T-cell (primary cell): ENCODE data around the gene LRG1. TPM values are rescaled to one million over a fixed set of nuclear protein-coding genes. Genes with fewer than 3 reads are reported as not detected.
"Not testable (repeated sequence)": the region's sequence is repeated elsewhere in the genome, so short reads cannot be mapped to it uniquely, and the experiment has no call there.

Experiments used
- ATAC-seq, 4 experiments: fragments of 200-7000 bp in 3 of 4; fragments of 150-1000 bp in 1 of 4; cut with Tn5 transposase; replicated peaks in 1 of 4; 1 replicate in 3 of 4; 2 replicates in 1 of 4; pipeline ENCODE4 v1.10.0; 2021; ENCODE audit warnings: moderate library complexity in 3 of 4, mild to moderate bottlenecking in 2 of 4, moderate number of reproducible peaks in 1 of 4
- CTCF ChIA-PET, 2 donors: fragments of 300-600 bp; sonication (Branson Sonifier 250); formaldehyde crosslinking; loops; one replicate each; lab custom pipeline; 2022; ENCODE audit warnings: antibody characterized with exemption in 2 of 2; lab: Charles Lee
- POLR2A ChIA-PET, 2 donors: fragments of 300-600 bp; sonication (Branson Sonifier 250); formaldehyde crosslinking; loops; one replicate each; lab custom pipeline; 2022; ENCODE audit warnings: antibody characterized with exemption in 2 of 2; lab: Charles Lee
- DNase-seq, 35 experiments: peaks; one replicate each; pipeline versions ENCODE4 v3.0.0 to v3.0.0-alpha.2; 2013 to 2023
- H3K27ac ChIP-seq: one replicate; pipeline ENCODE4 v1.5.1; 2013; ENCODE audit warnings: low read length
- H3K27me3 ChIP-seq, 2 experiments: replicated peaks in 1 of 2; 1 replicate in 1 of 2; 2 replicates in 1 of 2; pipeline versions ENCODE4 v1.6.1 to v1.7.0; 2013; ENCODE audit warnings: low read length in 1 of 2, mixed read lengths in 1 of 2; ENCODE audit not compliant: control insufficient read depth in 2 of 2, insufficient read depth in 2 of 2; ENCODE audit errors: extremely low read depth in 1 of 2
- H3K36me3 ChIP-seq, 2 donors: 1 replicate in 1 of 2; 2 replicates in 1 of 2; pipeline versions ENCODE4 v1.6.1 to v1.7.0; 2013; ENCODE audit warnings: low read length in 1 of 2; ENCODE audit not compliant: control insufficient read depth in 2 of 2, insufficient read depth in 1 of 2; ENCODE audit errors: extremely low read depth in 1 of 2
- H3K4me1 ChIP-seq, 2 experiments: 1 replicate in 1 of 2; 2 replicates in 1 of 2; pipeline versions ENCODE4 v1.6.1 to v1.7.0; 2013; ENCODE audit warnings: low read length in 2 of 2, mixed read lengths in 1 of 2; ENCODE audit not compliant: insufficient read depth in 2 of 2, control insufficient read depth in 1 of 2; ENCODE audit errors: extremely low read depth in 1 of 2
- H3K4me3 ChIP-seq, 2 donors: 1 replicate in 1 of 2; 2 replicates in 1 of 2; pipeline versions ENCODE4 v1.5.1 to v1.7.0; 2013; ENCODE audit warnings: mild to moderate bottlenecking in 2 of 2, low read length in 1 of 2, moderate library complexity in 1 of 2; ENCODE audit not compliant: control insufficient read depth in 1 of 2; ENCODE audit errors: extremely low read depth in 1 of 2
- H3K9me3 ChIP-seq: 2 replicates; pipeline ENCODE4 v1.7.0; 2013
- H3K27ac Mint-ChIP-seq, 2 donors: one replicate each; pipeline ENCODE4 v1.8.0; 2020 to 2021; ENCODE audit warnings: mild to moderate bottlenecking in 2 of 2, mixed read lengths in 2 of 2
- H3K27me3 Mint-ChIP-seq, 2 donors: one replicate each; pipeline ENCODE4 v1.8.0; 2021 to 2022; ENCODE audit warnings: mixed read lengths in 2 of 2
- H3K36me3 Mint-ChIP-seq: one replicate; pipeline ENCODE4 v1.8.0; 2021; ENCODE audit warnings: mixed read lengths
- H3K4me1 Mint-ChIP-seq, 3 donors: one replicate each; pipeline ENCODE4 v1.8.0; 2020 to 2022; ENCODE audit warnings: mixed read lengths in 3 of 3, mild to moderate bottlenecking in 1 of 3
- H3K4me3 Mint-ChIP-seq, 3 donors: one replicate each; pipeline ENCODE4 v1.8.0; 2020 to 2022; ENCODE audit warnings: mild to moderate bottlenecking in 3 of 3, mixed read lengths in 3 of 3, moderate library complexity in 3 of 3
- H3K9me3 Mint-ChIP-seq, 3 donors: one replicate each; pipeline ENCODE4 v1.8.0; 2020 to 2022; ENCODE audit warnings: mixed read lengths in 3 of 3
- WGBS: methylation state at CpG from one replicate; pipeline ENCODE4 v1.1.5; 2013; ENCODE audit warnings: missing lambda C conversion rate; ENCODE audit not compliant: insufficient coverage; 5-methylcytosine and 5-hydroxymethylcytosine counted together
- total RNA-seq, 35 experiments: library from RNA in 6 of 35; stranded (reverse) in 6 of 35; fragments of 120-200 nt in 1 of 35; gene quantifications; one replicate each; pipeline versions ENCODE4 v1.2.1 to v1.2.4 and lab custom pipeline; 2013 to 2026

Gene LRG1
- total RNA-seq, 5 donors from 2014 or later (not counting 1 experiment from before 2014, with no cell fraction given) = 0.13 to 0.32 (median 0.19) TPM; not detected in 2

DNA sequence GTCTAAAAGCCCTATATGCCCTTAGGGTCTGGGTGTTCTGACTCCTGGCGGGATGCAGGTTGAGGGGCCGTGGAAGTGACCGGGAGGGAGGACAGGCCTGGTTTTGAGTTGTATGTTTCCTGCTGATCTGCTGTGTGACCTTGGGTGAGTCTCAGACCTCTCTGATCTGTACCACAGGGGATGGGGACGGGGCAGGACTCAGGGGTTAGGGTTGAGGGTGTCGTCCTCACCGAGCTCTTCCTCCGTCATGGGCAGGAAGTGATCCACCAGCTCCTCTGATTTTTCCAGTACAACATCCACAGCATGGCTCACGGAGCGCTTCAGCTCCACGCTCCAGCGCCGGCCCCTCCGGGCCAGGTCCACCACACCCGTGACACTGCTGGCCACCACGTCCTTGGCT lies 11.0 kb downstream of the LRG1 start:
- H3K4me3 Mint-ChIP-seq = no peak overlapping the region

DNA sequence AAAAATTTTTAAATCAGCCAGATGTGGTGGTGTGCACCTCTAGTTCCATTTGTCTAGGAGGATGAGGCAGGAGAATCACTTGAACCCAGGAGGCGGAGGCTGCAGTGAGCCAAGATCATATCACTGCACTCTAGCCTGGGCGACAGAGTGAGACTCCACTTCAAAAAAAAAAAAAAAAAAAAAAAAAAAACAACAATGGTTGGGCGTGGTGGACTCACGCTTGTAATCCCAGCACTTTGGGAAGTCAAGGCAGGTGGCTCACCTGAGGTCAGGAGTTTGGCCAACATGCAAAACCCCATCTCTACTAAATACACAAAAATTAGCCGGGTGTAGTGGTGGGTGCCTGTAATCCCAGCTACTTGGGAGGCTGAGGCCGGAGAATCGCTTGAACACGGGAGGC lies 12.5 kb downstream of the LRG1 start:
- H3K4me1 ChIP-seq, H3K36me3 ChIP-seq, H3K36me3 Mint-ChIP-seq, H3K27ac ChIP-seq, H3K9me3 Mint-ChIP-seq, H3K4me1 Mint-ChIP-seq, POLR2A ChIA-PET, H3K27ac Mint-ChIP-seq, DNase-seq, ATAC-seq, H3K4me3 ChIP-seq, H3K9me3 ChIP-seq, H3K27me3 Mint-ChIP-seq, CTCF ChIA-PET, H3K4me3 Mint-ChIP-seq: not testable (repeated sequence)
- WGBS = 93% methylated on average over 2 of the region's 8 CpGs
- H3K27me3 ChIP-seq = peaks cover 2 to 15% of the 10 kb centered on the region in 2 experiments

More for the DNA sequence above, 11.0 kb downstream of the LRG1 start:
- Histone ChIP-seq H3K9me3 (no peaks in the 10 kb centered on the region), H3K4me3 (no peak overlapping the region), H3K36me3 (no peaks in the 10 kb centered on the region), H3K27me3 (peaks cover 2 to 11% of the 10 kb centered on the region in 2 experiments), H3K4me1 (no peaks in the 10 kb centered on the region), H3K27ac (no peak overlapping the region)
- H3K27me3 Mint-ChIP-seq = peaks cover 0 to 2% of the 10 kb centered on the region in 2 donors
- H3K27ac Mint-ChIP-seq = no peak overlapping the region
- no peaks in the 10 kb centered on the region for H3K36me3 Mint-ChIP-seq
- ChIA-PET POLR2A (no interaction called here), CTCF (no interaction called here)
- ATAC-seq (no peak), DNase-seq (no peak)
- H3K9me3 Mint-ChIP-seq = no peaks in the 10 kb centered on the region
- 90% methylated on average over 11 of the region's 15 CpGs for WGBS
- H3K4me1 Mint-ChIP-seq = peaks cover 0 to 6% (median 0%) of the 10 kb centered on the region in 3 donors

DNA sequence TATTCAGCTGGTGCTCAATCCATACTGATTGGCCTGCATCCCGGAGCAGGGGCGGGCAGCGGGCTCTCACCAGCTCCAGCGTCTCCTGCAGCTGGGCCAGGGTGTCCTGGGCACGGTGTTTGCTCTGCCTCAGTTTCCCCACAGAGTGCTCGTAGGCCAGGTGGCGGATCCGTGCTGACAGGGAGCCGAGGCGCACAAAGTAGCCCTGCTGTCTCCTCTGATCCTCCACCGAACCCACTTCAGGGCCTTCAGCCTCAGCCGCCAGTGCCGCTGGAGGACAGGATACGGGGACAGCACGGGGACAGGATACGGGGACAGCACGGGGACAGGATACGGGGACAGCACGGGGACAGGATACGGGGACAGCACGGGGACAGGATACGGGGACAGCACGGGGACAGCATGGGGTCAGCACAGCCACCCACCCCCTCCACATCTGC lies 14.3 kb downstream of the LRG1 start:
- CTCF ChIA-PET = interaction anchor here in 1 of 2 donors (0.8 to 0.9 kb wide), 2 partner anchors 54 to 259 kb away, joined by 3 read pairs; partner anchors contain the start of gene HDGFL2
- H3K9me3 Mint-ChIP-seq = no peaks in the 10 kb centered on the region
- 92% methylated on average over 17 of the region's 23 CpGs for WGBS

DNA sequence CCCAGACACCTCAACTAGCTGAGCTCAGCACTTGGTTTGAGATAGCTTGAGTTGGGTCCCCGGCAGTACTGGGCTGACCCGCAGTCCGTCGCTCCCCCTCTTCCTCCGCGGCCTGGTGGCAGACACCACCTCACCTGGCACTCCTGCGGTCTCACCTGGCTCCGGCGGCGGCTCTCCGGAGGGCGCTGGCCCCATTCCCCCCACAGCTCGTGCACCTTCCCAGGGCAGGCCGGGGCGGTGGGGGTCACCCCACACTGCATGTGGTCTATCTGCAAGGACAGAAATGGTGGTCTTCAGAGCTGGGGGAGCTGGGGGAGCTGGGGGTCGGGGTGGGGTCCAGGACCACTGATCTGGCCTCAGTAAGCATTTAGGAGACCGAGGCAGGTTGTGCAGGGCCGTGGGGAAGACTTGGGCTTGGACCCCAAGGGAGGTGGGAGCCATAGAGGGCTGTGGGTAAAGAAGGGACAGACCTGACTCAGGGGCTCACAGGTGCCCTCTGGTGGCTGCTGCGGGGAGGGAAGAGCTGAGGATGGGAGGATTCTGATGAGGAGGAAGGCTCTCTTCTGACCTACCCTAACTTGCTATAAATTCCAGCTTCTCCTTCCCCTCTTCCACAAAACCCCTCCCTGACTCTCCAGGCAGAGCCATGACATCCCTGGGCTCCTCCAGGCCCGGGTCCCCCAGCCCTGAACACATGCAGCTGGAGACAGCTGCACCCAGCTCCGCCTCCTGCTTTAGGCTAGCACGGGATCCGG lies 14.9 kb downstream of the LRG1 start:
- Mint-ChIP-seq H3K27me3 (peaks cover 0 to 4% of the 10 kb centered on the region in 2 donors), H3K36me3 (no peaks in the 10 kb centered on the region), H3K4me3 (no peak overlapping the region), H3K9me3 (no peaks in the 10 kb centered on the region), H3K4me1 (peaks cover 0 to 6% (median 0%) of the 10 kb centered on the region in 3 donors), H3K27ac (no peak overlapping the region)
- ChIA-PET POLR2A (no interaction called here), CTCF (interaction anchor here (0.6 to 0.9 kb wide), 4 partner anchors 53 to 293 kb away, joined by 3 to 9 read pairs (median 4); partner anchors contain the start of gene HDGFL2 (in 1 of the 2))
- no peak overlapping the region for H3K4me3 ChIP-seq
- DNase-seq (peak in 33 of 35 experiments; percentile 30 to 73 (median 56)), ATAC-seq (peak; percentile 53 to 72 (median 62))
- H3K27ac ChIP-seq = no peak overlapping the region
- WGBS = 74% methylated on average over 18 of the region's 23 CpGs
- H3K9me3 ChIP-seq = no peaks in the 10 kb centered on the region
- no peaks in the 10 kb centered on the region for H3K4me1 ChIP-seq
- no peaks in the 10 kb centered on the region for H3K36me3 ChIP-seq
- H3K27me3 ChIP-seq = peaks cover 0 to 20% of the 10 kb centered on the region in 2 experiments

More for the DNA sequence above, 14.3 kb downstream of the LRG1 start:
- no peak overlapping the region for H3K4me3 ChIP-seq
- no peaks in the 10 kb centered on the region for H3K36me3 Mint-ChIP-seq
- H3K9me3 ChIP-seq = no peaks in the 10 kb centered on the region
- H3K27ac Mint-ChIP-seq = no peak overlapping the region
- H3K27ac ChIP-seq = no peak overlapping the region
- no peak overlapping the region for H3K4me3 Mint-ChIP-seq
- no peak for ATAC-seq
- no peaks in the 10 kb centered on the region for H3K36me3 ChIP-seq
- POLR2A ChIA-PET = no interaction called here
- peaks cover 0 to 6% (median 0%) of the 10 kb centered on the region in 3 donors for H3K4me1 Mint-ChIP-seq
- H3K4me1 ChIP-seq = no peaks in the 10 kb centered on the region
- H3K27me3 ChIP-seq = peaks cover 0 to 24% of the 10 kb centered on the region in 2 experiments
- no peak for DNase-seq
- peaks cover 0 to 3% of the 10 kb centered on the region in 2 donors for H3K27me3 Mint-ChIP-seq

DNA sequence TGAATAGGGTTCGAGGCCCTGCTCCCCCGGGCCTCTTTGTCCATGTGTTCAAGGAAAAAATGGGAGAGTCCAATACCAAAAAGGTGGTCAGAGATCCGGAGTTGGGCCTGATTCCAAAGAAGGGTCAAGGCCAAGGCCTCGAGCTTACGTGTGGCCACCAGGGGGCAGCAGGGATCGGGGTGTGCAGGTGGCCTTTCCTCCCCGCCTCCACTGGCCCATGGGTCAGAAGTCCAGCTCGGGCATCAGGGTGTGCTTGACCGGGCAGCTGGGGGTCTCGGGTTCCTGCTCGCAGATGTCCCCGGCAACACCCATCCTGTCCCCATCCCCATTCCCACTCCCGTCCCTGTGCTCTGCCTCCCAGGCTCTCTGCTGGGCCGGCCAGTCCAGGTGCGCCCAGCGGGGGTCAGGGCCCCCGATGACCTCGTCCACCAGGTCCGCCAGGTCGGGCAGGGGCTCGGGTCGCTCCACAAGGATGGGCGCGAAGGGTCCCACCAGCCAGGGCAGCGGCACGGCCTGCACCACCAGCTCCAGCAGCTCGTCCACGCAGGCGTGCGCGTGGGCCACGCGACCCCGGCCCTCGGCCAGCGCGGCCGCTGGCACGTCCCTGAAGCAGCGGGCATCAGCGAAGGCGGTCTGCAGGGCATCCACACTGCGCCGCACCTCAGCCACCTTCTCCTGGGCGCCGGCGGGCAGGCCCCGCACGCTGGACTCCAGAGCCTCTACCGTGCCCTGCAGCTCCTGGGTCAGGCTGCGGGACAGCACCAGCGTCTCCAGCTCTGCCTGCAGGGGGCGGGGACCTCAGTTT lies 16.3 kb downstream of the LRG1 start:
- Mint-ChIP-seq H3K4me3 (no peak overlapping the region), H3K36me3 (no peaks in the 10 kb centered on the region), H3K27me3 (peaks cover 0 to 13% of the 10 kb centered on the region in 2 donors), H3K9me3 (no peaks in the 10 kb centered on the region), H3K4me1 (peaks cover 0 to 6% (median 0%) of the 10 kb centered on the region in 3 donors), H3K27ac (no peak overlapping the region)
- ATAC-seq = no peak
- no peak overlapping the region for H3K27ac ChIP-seq
- WGBS = 77% methylated on average over 50 of the region's 53 CpGs
- H3K36me3 ChIP-seq = no peaks in the 10 kb centered on the region
- H3K4me3 ChIP-seq = no peak overlapping the region
- peaks cover 0 to 28% of the 10 kb centered on the region in 2 experiments for H3K27me3 ChIP-seq
- ChIA-PET POLR2A (interaction anchor here in 1 of 2 donors (1.2 kb wide), 1 partner anchor 181 kb away, joined by 3 read pairs; no protein-coding TSS in a partner anchor), CTCF (interaction anchor here (0.6 kb wide), 2 partner anchors 125 to 157 kb away, joined by 4 to 6 read pairs; no protein-coding TSS in a partner anchor)
- H3K4me1 ChIP-seq = no peaks in the 10 kb centered on the region
- no peaks in the 10 kb centered on the region for H3K9me3 ChIP-seq
- DNase-seq = peak in 6 of 35 experiments; percentile 11 to 39 (median 16)
